Activated CD8-positive, alpha-beta T cell treated with anti-CD3 and anti-CD28 coated beads for 36 hours (primary cell): ENCODE measurements around the gene S100A1. TPM values are rescaled to one million over a fixed set of nuclear protein-coding genes. Genes with fewer than 3 reads are reported as not detected.

ENCODE experiments used
- ATAC-seq: fragments of 200-7000 bp; cut with Tn5 transposase; one replicate; pipeline ENCODE4 v1.10.0; 2021; ENCODE audit warnings: mild to moderate bottlenecking, moderate library complexity
- CTCF ChIA-PET: fragments of 350-600 bp; sonication (Branson Sonifier 250); formaldehyde crosslinking; loops from one replicate; lab custom pipeline; 2021; ENCODE audit warnings: antibody characterized with exemption; lab: Charles Lee
- POLR2A ChIA-PET: fragments of 350-600 bp; sonication (Branson Sonifier 250); formaldehyde crosslinking; loops from one replicate; lab custom pipeline; 2021; ENCODE audit warnings: antibody characterized with exemption; lab: Charles Lee
- DNase-seq: peaks from one replicate; pipeline ENCODE4 v3.0.0-alpha.2; 2020
- H3K27ac Mint-ChIP-seq: one replicate; pipeline ENCODE4 v1.8.0; 2021; ENCODE audit warnings: mild to moderate bottlenecking, mixed read lengths
- H3K27me3 Mint-ChIP-seq: one replicate; pipeline ENCODE4 v1.8.0; 2021; ENCODE audit warnings: mixed read lengths
- H3K36me3 Mint-ChIP-seq: one replicate; pipeline ENCODE4 v1.8.0; 2021; ENCODE audit warnings: low read depth, mixed read lengths
- H3K4me1 Mint-ChIP-seq: one replicate; pipeline ENCODE4 v1.8.0; 2021; ENCODE audit warnings: low read depth, mixed read lengths
- H3K4me3 Mint-ChIP-seq: one replicate; pipeline ENCODE4 v1.8.0; 2021; ENCODE audit warnings: mild to moderate bottlenecking, moderate library complexity, mixed read lengths
- H3K9me3 Mint-ChIP-seq: one replicate; pipeline ENCODE4 v1.8.0; 2021; ENCODE audit warnings: mixed read lengths
- CTCF ChIP-seq: fragments of 200-600 bp; IDR thresholded peaks from one replicate; pipeline ENCODE4 v1.8.0; 2022; ENCODE audit warnings: antibody characterized with exemption, mild to moderate bottlenecking
- intact Hi-C: fragments of 100-400 bp; cut with micrococcal nuclease; formaldehyde crosslinking; loops from one replicate; pipeline ENCODE4 v1.10.0; 2022
- total RNA-seq, 2 experiments: library from RNA; stranded (reverse); gene quantifications; one replicate each; pipeline ENCODE4 v1.2.3, GENCODE V29; 2021

S100A1 gene
- total RNA-seq, 2 experiments from 2014 or later, result not detected

GRCh38 chr1:153649137-153649862 is 21.1 kb downstream of the S100A1 start:
- peak; percentile 65 for ATAC-seq
- peaks cover 48% of the 10 kb centered on the region for H3K4me1 Mint-ChIP-seq
- no peak overlapping the region for H3K4me3 Mint-ChIP-seq

GRCh38 chr1:153649863-153650235 is 21.6 kb downstream of the S100A1 start:
- Mint-ChIP-seq H3K4me3 (no peak overlapping the region), H3K36me3 (peaks cover 31% of the 10 kb centered on the region), H3K27ac (peak overlapping the region; percentile 86), H3K4me1 (peaks cover 43% of the 10 kb centered on the region), H3K27me3 (no peaks in the 10 kb centered on the region), H3K9me3 (no peaks in the 10 kb centered on the region)
- intact Hi-C loops, result no loop called here
- no peak for TF ChIP-seq CTCF
- DNase-seq (no peak), ATAC-seq (peak; percentile 35)
- POLR2A ChIA-PET, result interaction anchor here (0.9 to 7.7 kb wide), 5 partner anchors 11 to 341 kb away, joined by 3 to 72 read pairs (median 8); partner anchors contain the start of genes CHTOP and RPS27
- CTCF ChIA-PET, result interaction anchor here (1.0 kb wide), 1 partner anchor 15 kb away, joined by 4 read pairs; the partner anchor contains the start of gene CHTOP

More at GRCh38 chr1:153649137-153649862, 21.1 kb downstream of the S100A1 start:
- ChIA-PET POLR2A (interaction anchor here (0.8 to 7.7 kb wide), 8 partner anchors 10 to 341 kb away, joined by 3 to 72 read pairs (median 4); partner anchors contain the start of genes CHTOP and RPS27), CTCF (interaction anchor here (1.0 to 1.5 kb wide), 2 partner anchors 15 to 22 kb away, joined by 4 to 6 read pairs; partner anchors contain the start of genes CHTOP and ILF2)
- Mint-ChIP-seq H3K9me3 (no peaks in the 10 kb centered on the region), H3K27ac (peak overlapping the region; percentile 86), H3K27me3 (no peaks in the 10 kb centered on the region), H3K36me3 (peaks cover 36% of the 10 kb centered on the region)
- intact Hi-C loops, result no loop called here
- TF ChIP-seq CTCF, result no peak
- no peak for DNase-seq

GRCh38 chr1:153651771-153652170 is 23.5 kb downstream of the S100A1 start:
- no peak overlapping the region for H3K4me3 Mint-ChIP-seq
- H3K27me3 Mint-ChIP-seq, result no peaks in the 10 kb centered on the region
- CTCF ChIA-PET, result interaction anchor here (1.0 to 1.2 kb wide), 6 partner anchors 12 to 141 kb away, joined by 3 to 8 read pairs (median 3); no protein-coding TSS in a partner anchor
- peaks cover 28% of the 10 kb centered on the region for H3K4me1 Mint-ChIP-seq
- peaks cover 12% of the 10 kb centered on the region for H3K36me3 Mint-ChIP-seq
- intact Hi-C loops, result no loop called here
- no peaks in the 10 kb centered on the region for H3K9me3 Mint-ChIP-seq
- DNase-seq (no peak), ATAC-seq (no peak)
- POLR2A ChIA-PET, result interaction anchor here (1.0 to 7.7 kb wide), 4 partner anchors 8 to 18 kb away, joined by 4 to 72 read pairs (median 9); partner anchors contain the start of gene CHTOP
- TF ChIP-seq CTCF, result no peak
- H3K27ac Mint-ChIP-seq, result no peak overlapping the region

- ATAC-seq (no peak), DNase-seq (no peak)
- POLR2A ChIA-PET, result interaction anchor here (0.6 to 7.7 kb wide), 6 partner anchors 9 to 513 kb away, joined by 3 to 72 read pairs (median 4); no protein-coding TSS in a partner anchor
- H3K36me3 Mint-ChIP-seq, result peaks cover 3% of the 10 kb centered on the region
- H3K9me3 Mint-ChIP-seq, result no peaks in the 10 kb centered on the region
- CTCF ChIA-PET, result interaction anchor here (1.1 to 1.2 kb wide), 2 partner anchors 13 to 15 kb away, joined by 3 to 4 read pairs; no protein-coding TSS in a partner anchor
- H3K4me1 Mint-ChIP-seq, result peaks cover 19% of the 10 kb centered on the region
- no peak overlapping the region for H3K27ac Mint-ChIP-seq
- no peaks in the 10 kb centered on the region for H3K27me3 Mint-ChIP-seq
- intact Hi-C loops, result no loop called here
- no peak for TF ChIP-seq CTCF
- H3K4me3 Mint-ChIP-seq, result no peak overlapping the region
Measured at GRCh38 chr1:153652805-153653500, 24.7 kb downstream of the S100A1 start.
